AG04450 (cell line): ENCODE measurements around the gene SUPT6H. TPM values are rescaled to one million over a fixed set of nuclear protein-coding genes. Genes with fewer than 3 reads are reported as not detected.

Source experiments
- CTCF ChIA-PET: fragments of 300-600, 350-600 bp; formaldehyde crosslinking; extraction: SDS; loops from one replicate; lab custom pipeline; 2022; ENCODE audit warnings: antibody characterized with exemption, inconsistent platforms; lab: Charles Lee
- POLR2A ChIA-PET: fragments of 350-600 bp; formaldehyde crosslinking; extraction: SDS; loops from one replicate; lab custom pipeline; 2021; ENCODE audit warnings: antibody characterized with exemption, inconsistent platforms; lab: Yijun Ruan, JAX
- DNase-seq: peaks from one replicate; pipeline ENCODE4 v3.0.0-alpha.2; 2011; ENCODE audit warnings: low read depth, low spot score
- H3K27ac ChIP-seq: one replicate; pipeline ENCODE4 v1.5.1; 2012; ENCODE audit warnings: low read depth, low read length, control low read depth
- H3K27me3 ChIP-seq: one replicate; pipeline ENCODE4 v1.6.0; 2012; ENCODE audit warnings: low read length; ENCODE audit not compliant: control insufficient read depth, insufficient read depth
- H3K4me3 ChIP-seq: 2 replicates; pipeline ENCODE4 v1.5.1; 2011; ENCODE audit warnings: mild to moderate bottlenecking, low read depth, low read length, control low read depth
- H3K9me3 ChIP-seq: 2 replicates; pipeline ENCODE4 v1.5.1; 2012; ENCODE audit warnings: low read length; ENCODE audit not compliant: control insufficient read depth, insufficient read depth
- polyA plus RNA-seq: library from polyadenylated mRNA; depleted of rRNA; stranded (reverse); fragments of >200 nt; gene quantifications from 2 replicates; pipeline ENCODE4 v1.2.3, GENCODE V29; 2011
- TF ChIP-seq, protein P1 (sequence below): IDR thresholded peaks from 2 replicates; pipeline ENCODE4 v1.5.1; 2011; ENCODE audit warnings: low read depth, low read length, control low read depth, inconsistent platforms

The SUPT6H gene
- polyA plus RNA-seq, 1 experiment, result 41.0 TPM

DNA sequence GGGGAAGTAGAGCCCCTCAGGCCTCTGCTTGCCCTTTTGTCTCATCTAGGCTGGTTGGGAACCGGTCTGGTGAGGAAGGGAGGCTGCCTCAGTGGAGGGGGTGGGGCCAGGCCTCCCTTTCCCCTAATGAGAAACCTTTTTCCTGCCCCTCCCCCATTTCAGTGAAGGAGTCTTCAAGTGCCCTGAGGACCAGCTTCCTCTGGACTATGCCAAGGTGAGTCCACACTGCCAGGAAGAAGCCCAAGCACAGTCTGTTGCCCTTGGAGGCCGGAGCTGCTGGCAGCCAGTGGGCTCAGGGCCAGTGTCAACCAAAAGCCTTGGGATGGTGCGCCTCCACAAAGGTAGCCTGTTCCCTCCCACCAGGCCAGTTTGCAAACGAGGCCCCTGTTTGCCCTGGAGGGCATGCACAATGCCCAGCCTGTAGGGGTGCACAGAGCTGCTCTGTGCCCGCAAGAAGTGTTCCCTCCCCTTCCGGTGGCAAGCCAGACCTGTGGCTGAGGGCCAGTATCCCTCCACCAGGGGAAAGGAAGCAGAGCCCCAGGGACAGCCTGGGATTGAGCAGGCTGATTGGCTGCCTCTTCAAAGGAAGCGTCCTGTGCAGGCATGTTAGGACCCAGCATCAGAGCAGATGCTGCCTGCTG, 85.2 kb downstream of the SUPT6H start:
- CTCF ChIA-PET, result interaction anchor here (1.5 to 15.1 kb wide), 3 partner anchors 17 to 100 kb away, joined by 3 to 193 read pairs (median 7); partner anchors contain the start of genes NEK8 and TLCD1

DNA sequence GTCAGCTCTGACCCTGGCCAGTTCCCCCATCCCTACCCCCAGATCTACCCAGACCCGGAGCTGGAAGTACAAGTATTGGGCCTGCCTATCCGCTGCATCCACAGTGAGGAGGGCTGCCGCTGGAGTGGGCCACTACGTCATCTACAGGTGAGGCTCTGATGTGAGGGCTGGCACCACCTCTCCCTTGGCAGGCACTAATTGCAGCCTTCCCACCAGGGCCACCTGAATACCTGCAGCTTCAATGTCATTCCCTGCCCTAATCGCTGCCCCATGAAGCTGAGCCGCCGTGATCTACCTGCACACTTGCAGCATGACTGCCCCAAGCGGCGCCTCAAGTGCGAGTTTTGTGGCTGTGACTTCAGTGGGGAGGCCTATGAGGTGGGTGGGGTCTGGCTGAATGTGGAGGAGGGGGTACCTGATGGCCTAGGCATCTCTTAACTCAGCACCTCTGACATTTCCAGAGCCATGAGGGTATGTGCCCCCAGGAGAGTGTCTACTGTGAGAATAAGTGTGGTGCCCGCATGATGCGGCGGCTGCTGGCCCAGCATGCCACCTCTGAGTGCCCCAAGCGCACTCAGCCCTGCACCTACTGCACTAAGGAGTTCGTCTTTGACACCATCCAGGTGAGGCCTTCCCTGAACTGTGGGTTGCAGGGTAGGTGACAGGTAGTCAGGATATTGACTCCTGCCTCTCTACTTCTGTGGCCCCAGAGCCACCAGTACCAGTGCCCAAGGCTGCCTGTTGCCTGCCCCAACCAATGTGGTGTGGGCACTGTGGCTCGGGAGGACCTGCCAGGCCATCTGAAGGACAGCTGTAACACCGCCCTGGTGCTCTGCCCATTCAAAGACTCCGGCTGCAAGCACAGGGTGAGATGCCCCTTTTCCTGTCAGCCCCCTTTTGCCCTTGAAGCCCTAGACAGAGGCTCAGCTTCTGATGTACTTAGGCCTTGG, 86.1 kb downstream of the SUPT6H start:
- H3K27ac ChIP-seq, result peak overlapping the region; percentile 11
- ChIA-PET CTCF (interaction anchor here (1.6 to 15.1 kb wide), 3 partner anchors 14 to 197 kb away, joined by 3 to 193 read pairs (median 100); partner anchors contain the start of genes NEK8 and TLCD1), POLR2A (interaction anchor here (0.6 to 6.6 kb wide), 4 partner anchors 21 to 95 kb away, joined by 3 to 93 read pairs (median 14); partner anchors contain the start of genes FAM222B, NEK8, RPL23A and TLCD1)
- no peaks in the 10 kb centered on the region for H3K27me3 ChIP-seq
- DNase-seq, result no peak
- no peak overlapping the region for H3K4me3 ChIP-seq
- H3K9me3 ChIP-seq, result no peaks in the 10 kb centered on the region; the same call in 1 of the 2 replicates
- TF ChIP-seq, protein P1, sequence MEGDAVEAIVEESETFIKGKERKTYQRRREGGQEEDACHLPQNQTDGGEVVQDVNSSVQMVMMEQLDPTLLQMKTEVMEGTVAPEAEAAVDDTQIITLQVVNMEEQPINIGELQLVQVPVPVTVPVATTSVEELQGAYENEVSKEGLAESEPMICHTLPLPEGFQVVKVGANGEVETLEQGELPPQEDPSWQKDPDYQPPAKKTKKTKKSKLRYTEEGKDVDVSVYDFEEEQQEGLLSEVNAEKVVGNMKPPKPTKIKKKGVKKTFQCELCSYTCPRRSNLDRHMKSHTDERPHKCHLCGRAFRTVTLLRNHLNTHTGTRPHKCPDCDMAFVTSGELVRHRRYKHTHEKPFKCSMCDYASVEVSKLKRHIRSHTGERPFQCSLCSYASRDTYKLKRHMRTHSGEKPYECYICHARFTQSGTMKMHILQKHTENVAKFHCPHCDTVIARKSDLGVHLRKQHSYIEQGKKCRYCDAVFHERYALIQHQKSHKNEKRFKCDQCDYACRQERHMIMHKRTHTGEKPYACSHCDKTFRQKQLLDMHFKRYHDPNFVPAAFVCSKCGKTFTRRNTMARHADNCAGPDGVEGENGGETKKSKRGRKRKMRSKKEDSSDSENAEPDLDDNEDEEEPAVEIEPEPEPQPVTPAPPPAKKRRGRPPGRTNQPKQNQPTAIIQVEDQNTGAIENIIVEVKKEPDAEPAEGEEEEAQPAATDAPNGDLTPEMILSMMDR, result no peak

More for the DNA sequence above, 85.2 kb downstream of the SUPT6H start:
- H3K9me3 ChIP-seq, result no peaks in the 10 kb centered on the region; the same call in 1 of the 2 replicates
- DNase-seq, result no peak
- H3K27ac ChIP-seq, result peak overlapping the region; percentile 31
- H3K27me3 ChIP-seq, result no peaks in the 10 kb centered on the region
- peak overlapping the region; percentile 88; the same call in 1 of the 2 replicates for H3K4me3 ChIP-seq
- TF ChIP-seq, protein P1, result no peak
- POLR2A ChIA-PET, result interaction anchor here (0.6 to 6.6 kb wide), 3 partner anchors 20 to 95 kb away, joined by 3 to 93 read pairs (median 4); partner anchors contain the start of genes FAM222B, NEK8, RPL23A and TLCD1

DNA sequence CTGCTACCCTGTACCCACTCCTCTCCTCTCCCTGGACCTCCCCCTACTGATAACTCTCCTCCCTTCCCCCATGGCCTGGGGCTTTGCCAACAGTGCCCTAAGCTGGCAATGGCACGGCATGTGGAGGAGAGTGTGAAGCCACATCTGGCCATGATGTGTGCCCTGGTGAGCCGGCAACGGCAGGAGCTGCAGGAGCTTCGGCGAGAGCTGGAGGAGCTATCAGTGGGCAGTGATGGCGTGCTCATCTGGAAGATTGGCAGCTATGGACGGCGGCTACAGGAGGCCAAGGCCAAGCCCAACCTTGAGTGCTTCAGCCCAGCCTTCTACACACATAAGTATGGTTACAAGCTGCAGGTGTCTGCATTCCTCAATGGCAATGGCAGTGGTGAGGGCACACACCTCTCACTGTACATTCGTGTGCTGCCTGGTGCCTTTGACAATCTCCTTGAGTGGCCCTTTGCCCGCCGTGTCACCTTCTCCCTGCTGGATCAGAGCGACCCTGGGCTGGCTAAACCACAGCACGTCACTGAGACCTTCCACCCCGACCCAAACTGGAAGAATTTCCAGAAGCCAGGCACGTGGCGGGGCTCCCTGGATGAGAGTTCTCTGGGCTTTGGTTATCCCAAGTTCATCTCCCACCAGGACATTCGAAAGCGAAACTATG, 87.0 kb downstream of the SUPT6H start:
- no peak for DNase-seq
- Histone ChIP-seq H3K27ac (no peak overlapping the region), H3K4me3 (no peak overlapping the region), H3K9me3 (no peaks in the 10 kb centered on the region; the same call in 1 of the 2 replicates), H3K27me3 (no peaks in the 10 kb centered on the region)
- POLR2A ChIA-PET, result interaction anchor here (2.9 kb wide), 1 partner anchor 22 kb away, joined by 23 read pairs; the partner anchor contains the start of gene TLCD1
- CTCF ChIA-PET, result interaction anchor here (1.2 to 15.1 kb wide), 7 partner anchors 14 to 196 kb away, joined by 3 to 193 read pairs (median 4); partner anchors contain the start of genes NEK8, RPL23A and TLCD1
- TF ChIP-seq, protein P1, result no peak

DNA sequence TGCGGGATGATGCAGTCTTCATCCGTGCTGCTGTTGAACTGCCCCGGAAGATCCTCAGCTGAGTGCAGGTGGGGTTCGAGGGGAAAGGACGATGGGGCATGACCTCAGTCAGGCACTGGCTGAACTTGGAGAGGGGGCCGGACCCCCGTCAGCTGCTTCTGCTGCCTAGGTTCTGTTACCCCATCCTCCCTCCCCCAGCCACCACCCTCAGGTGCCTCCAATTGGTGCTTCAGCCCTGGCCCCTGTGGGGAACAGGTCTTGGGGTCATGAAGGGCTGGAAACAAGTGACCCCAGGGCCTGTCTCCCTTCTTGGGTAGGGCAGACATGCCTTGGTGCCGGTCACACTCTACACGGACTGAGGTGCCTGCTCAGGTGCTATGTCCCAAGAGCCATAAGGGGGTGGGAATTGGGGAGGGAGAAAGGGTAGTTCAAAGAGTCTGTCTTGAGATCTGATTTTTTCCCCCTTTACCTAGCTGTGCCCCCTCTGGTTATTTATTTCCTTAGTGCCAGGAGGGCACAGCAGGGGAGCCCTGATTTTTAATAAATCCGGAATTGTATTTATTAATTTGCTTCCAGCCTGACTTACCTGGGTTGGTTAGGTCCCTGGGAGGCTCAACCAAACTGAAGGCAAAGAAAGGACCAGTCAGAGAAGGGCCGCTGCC, 87.6 kb downstream of the SUPT6H start:
- ChIA-PET CTCF (interaction anchor here (0.7 to 15.1 kb wide), 19 partner anchors 9 to 199 kb away, joined by 3 to 193 read pairs (median 4); partner anchors contain the start of genes FAM222B, NEK8, RPL23A and TLCD1), POLR2A (interaction anchor here (1.7 to 2.9 kb wide), 2 partner anchors 23 to 30 kb away, joined by 7 to 23 read pairs; partner anchors contain the start of genes RPL23A and TLCD1)
- Histone ChIP-seq H3K9me3 (no peaks in the 10 kb centered on the region; the same call in 1 of the 2 replicates), H3K27ac (no peak overlapping the region), H3K4me3 (no peak overlapping the region), H3K27me3 (no peaks in the 10 kb centered on the region)
- no peak for DNase-seq
- TF ChIP-seq, protein P1, result no peak
